CD4-positive, alpha-beta T cell treated with Interleukin-6 for 4 hours (primary cell): ENCODE measurements around the gene UBE2J2.

Source experiments
- DNase-seq: peaks from one replicate; pipeline ENCODE4 v3.0.0-alpha.2; 2020; ENCODE audit warnings: mixed read lengths

UBE2J2 gene

DNA sequence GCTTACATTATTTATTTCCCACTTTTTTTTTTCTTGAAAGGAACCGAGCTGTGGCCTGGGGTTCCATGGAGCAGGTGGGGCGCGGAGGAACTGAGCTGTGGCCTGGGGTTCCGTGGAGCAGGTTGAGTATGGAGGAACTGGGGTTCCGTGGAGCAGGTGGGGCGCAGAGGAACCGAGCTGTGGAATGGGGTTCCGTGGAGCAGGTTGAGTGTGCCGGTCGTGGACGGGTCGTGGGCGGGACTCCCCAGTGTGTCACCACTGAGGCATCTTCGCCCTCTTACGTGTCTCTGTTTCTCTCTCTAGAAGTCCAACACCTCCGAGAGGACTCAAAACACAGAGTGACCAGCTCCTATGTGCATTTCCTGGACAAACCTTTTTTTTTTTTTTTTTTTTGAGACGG lies 5.4 kb upstream of the UBE2J2 start:
- DNase-seq: no peak

DNA sequence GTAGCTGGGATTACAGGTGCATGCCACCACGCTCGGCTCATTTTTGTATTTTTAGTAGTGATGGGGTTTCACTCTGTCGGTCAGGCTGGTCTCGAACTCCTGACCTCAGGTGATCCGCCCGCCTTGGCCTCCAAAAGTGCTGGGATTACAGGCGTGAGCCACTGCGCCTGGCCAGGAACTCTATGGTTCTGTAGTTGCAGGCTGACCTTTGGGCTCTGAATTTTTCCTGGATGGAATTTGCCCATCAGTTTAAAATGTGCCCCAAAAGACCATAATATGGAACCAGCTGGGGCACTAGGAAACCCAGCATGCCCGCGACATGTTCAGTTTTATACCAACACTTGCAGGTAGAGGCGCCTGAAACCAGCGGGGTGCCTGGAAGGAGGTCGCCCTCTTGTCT lies 5.0 kb upstream of the UBE2J2 start:
- DNase-seq: no peak

DNA sequence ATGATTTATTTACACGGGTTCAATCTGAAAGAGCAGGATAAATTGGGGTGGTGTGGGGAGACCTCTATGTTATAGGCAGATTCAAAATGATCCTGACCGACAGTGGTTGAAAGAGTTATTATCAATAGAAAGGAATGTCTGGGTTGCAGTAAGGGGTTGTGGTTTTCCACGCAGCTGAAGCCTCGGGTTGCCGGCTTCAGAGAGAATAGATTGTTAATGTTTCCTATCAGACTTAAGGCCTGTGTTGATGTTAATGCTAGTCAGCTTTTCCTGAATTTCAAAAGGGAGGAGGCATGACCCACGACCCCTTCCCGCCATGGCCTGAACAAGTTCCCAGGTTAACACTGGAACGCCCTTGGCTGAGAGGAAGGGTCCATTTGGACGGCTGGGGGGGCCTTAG lies 2.2 kb upstream of the UBE2J2 start:
- no peak for DNase-seq

DNA sequence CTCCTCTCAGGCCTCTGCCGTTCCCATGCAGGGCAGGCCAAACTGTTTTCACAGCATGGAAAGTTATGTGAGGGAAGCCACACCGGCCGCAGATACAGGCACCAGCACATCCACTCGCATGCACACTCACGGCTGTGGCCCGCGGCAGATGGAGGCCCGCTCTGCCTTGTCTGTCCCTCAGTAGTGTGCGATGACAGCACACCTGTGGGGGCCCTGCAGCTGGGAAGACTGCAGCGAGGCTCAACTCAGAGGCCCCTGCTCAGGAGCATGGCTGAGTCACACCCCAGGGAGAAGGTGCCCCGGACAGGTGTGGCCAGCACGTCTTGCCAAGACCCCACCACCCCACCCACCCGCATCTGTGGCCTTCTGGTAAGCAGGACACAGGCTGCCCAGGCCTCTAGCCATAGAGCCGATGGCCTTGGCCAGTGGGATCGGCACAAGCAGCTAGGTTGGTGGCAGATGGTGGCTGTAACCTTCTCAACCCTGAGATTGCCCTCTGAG lies 1.3 kb upstream of the UBE2J2 start:
- DNase-seq: no peak

DNA sequence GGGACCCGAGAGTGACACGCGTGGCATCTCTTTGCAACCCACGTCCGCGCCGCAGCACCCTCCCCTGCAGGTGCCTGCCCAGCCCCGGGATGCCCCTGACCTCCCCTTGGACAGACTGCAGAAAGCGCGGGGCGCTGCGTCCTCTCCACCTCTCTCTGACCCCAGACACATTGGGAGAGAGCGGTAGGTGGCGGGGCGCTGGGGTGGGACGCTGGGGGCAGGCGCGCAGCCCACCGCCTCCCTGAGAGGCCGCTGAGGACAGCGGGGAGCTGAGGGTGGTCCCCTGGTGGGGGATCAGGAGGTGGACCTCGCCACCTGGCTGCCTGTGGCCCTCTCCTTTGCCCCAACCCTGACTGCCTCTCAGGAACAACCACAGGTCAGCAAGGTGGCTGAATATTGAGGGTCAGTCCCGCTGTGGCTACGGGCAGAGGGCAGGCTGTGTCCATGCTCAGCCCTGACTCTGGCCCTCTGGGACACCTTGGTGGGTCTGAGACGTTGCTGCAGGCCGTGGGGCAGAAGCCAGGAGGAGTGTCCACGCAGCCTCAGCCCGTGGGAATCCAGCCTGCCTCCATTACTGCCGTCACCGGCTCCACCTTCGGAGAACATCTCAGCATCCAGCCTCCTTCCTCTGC lies 761 bp upstream of the UBE2J2 start:
- no peak for DNase-seq

DNA sequence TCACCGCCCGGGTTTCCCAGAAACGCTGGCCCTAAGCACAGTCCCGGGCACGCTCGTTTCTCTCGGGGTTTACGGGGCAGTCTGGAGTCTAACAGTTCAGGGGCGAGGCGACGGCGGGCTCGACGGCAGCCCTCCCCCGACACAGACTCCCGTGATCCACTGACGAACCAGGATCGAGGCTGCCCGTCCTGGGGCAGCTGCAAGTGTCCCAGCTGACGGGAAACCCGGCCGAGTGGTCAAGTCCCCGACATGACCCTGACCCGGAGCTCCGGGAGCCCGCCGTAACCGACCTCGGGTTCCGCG lies 494 bp downstream of the UBE2J2 start:
- DNase-seq: no peak

DNA sequence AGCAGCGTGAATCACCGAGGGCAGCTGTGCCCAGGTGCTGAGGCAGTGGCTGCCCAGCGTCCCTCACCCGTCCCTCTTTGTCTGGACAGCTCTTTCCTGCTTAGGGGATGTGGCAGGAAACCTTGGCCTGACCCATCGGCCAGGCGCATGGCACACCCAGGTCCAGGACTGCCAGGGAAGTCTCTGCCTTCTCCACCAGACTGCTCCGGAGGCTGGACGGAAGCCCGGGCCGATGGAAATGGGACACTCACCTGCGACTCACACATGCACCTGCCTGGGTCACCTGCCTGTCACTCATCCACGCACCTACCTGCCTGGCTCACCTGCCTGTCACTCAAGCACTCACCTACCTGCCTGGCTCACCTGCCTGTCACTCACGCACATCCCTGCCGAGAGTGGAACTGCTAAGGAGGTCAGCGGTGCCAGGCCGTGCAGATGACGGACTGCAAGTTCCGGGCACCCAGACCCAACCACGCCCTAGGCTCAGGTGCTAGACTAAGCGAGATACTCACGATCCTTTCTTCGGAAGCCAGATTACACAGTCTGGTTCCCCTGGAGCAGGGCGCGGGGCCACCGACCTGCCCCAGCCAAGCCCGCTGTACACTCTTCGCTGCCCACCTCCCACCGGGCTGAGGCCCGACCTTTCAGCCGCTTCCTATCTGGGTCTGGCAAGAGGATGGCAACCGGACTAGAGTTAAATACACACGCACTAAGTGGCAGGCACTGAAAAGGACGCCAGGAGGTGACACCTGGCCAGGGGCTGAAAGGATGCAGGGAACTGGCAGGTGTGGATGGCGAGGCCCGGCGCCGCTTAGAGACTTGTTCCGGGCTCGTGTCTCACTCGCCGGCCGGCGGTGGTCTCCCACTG lies 1.1 kb downstream of the UBE2J2 start:
- no peak for DNase-seq

DNA sequence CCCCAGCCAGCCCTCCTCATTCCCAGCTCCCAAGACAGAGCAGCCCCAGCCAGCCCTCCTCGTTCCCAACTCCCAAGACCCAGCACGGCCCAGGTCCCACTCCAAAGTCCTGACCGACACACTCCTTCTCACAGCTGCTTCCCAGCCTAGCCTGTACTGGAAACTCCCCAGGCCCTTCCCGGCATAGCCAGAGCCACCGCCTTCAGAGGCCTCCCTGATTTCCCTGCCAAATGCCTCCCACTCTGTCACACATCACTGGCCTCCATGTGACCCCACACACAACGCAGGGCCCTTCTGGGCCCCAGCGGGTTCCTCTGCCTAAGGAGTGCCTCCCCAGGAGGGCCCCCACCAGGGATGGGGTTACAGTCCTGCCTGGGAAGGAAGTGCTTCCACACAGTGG lies 2.8 kb downstream of the UBE2J2 start:
- no peak for DNase-seq

DNA sequence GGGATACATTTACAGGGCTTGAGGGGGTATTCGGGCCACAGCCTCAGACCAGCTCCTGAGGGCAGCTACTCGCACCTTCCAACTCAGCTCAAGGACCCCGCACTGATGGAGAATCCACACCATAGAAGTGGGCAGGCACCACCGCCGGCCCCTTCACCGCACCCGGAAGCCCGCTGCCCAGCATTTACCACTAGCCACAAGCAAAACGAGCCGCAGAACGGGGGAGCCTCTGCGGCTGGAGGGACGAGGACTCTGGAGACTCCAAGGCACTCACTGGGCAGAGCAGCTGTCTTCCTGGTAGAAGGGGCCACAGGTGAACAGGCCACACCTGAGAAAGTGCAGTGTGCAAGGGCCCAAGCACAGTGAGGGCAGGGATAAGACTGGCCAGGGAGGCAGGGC lies 5.4 kb downstream of the UBE2J2 start:
- no peak for DNase-seq

DNA sequence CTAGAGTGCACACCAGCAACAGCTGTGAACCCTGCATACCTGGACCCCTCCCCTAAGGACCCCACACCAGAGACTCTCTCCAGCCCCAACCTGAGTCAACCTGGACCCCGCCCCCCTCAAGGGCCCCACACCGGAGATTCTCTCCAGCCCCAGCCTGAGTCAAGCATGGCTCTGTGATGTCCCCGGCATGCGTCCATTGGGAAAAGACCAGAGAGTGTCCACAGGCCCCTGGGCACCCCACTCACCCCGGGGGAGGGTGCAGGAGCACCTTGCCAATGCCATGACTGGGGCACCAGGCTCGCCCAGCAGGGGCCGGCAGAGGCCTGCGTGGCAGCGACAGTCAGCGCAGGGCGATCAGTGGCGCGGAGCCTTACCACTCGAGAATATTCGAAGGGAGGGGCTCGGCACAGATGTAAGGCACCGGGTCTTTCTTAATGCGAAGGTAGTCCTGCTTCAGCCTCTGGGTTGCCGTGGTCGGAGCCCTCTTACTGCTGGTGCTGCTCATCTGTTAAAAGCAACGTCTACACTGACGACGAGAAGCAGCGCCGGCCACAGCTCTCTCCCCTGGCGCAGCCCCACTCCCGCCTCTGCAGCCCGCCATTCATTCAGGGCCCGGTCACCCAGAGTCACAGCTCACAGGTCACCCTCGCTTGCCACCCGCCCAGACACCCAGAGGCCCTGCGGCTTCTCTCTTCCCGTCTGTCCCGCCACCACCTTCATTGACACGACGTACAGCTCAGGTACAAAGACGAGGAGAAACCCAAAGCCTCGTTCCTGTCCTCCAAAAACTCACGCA lies 6.0 kb downstream of the UBE2J2 start:
- DNase-seq: no peak

DNA sequence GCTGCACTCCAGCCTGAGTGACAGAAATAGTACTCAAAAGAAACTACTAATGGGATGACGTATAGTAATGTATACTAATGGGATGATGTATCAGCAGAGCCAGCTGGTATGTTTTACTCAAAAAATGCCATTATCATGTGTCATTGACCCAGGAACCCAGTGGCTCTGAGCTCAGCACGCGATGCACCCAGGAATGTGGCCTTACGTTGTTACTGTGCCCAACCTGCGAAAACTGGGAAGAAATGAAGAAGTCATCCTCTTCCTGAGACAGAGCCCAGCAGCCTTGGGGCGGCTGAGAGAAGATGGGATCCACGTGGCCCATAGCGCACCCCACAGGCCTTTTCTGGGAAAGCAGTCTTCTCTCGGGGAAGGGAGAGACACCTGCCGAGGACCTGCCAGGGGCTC lies 8.8 kb downstream of the UBE2J2 start:
- peak; percentile 27 for DNase-seq

DNA sequence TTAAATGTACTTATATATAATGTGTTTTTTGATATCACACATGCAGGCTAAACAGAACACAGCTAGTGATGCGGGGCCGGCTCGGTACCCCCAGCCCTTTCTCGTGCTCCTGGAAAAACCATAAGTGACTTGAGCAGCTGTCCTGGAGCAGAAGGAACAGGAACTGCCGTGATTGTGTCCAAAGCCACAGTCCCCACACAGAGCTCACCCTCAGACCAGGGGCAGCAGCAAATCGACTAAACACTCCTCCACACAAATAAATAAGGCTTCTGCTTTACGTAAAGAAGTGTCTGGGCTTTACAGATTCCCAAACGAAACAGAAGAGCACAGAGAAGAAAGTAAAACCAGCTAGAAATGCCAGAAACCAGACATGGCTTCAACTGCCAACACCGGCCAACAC lies 9.6 kb downstream of the UBE2J2 start:
- no peak for DNase-seq

DNA sequence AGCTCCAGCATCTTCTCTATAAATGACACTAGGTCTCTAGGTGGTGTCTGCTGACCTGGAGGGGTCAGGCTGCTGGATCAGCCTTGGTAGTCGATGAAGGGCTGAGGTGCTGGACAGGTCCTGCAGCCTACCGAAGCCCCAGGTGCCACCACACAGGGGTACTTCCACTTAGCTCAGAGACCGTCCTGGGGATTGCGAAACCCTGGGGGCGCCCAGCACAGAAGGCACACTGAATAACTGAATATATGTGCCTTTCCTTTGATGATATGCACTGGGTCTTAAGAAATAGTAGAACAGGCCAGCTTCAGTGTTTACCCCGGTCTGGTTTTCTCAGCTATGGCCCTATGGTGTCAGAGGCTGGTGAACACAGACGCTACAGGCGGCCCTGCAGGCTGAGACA lies 10.9 kb downstream of the UBE2J2 start:
- no peak for DNase-seq

DNA sequence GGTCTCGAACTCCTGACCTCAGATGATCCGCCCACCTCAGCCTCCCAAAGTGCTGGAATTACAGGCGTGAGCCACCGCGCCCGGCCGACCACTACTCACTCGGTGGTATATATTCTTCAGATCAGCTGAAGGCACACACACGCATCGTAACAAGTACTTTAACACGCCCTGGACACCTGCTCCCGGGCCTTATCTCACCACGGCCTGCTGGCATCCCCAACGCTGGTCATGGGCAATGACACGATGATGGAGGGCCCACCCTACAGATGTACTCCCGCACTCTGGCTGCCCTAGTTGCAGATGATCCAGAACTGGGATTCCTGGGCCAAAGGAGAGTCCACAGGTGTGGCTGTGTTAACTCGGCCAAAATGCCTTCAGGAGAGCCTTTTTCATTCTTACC lies 11.6 kb downstream of the UBE2J2 start:
- no peak for DNase-seq

DNA sequence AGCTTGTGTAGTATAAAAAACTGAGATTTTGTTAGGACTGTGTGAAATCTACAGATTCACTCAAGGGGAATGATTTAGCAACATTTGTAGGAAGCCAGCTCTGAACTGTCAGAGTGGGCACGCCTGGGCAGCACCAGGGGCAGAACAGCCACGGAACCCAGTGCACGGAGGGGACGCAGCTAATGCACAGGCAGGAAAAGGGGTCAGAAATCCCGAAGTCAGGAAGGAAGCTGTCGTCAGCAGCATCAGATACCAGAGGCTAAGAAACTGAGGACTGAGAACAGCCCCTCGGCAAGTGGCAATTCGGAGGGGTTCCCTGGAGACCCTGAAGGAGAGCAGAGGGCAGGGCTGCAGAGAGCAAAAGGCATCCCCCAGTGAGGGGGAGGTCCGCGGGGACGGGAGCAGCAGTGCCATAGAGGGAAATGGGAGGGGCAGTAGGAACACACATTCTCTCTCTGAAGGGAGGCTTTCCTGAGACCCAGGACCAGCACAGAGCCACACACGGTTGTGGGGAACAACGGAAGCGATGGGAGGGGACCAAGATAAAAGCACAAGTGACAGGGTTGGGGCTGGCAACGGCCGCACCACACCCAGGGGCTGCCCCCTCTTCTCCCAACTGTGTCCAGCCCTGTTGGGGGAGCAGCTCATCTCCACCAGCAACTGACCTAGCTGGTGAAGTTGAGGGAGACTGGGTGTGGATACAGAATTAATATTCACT lies 12.7 kb downstream of the UBE2J2 start:
- DNase-seq: no peak

DNA sequence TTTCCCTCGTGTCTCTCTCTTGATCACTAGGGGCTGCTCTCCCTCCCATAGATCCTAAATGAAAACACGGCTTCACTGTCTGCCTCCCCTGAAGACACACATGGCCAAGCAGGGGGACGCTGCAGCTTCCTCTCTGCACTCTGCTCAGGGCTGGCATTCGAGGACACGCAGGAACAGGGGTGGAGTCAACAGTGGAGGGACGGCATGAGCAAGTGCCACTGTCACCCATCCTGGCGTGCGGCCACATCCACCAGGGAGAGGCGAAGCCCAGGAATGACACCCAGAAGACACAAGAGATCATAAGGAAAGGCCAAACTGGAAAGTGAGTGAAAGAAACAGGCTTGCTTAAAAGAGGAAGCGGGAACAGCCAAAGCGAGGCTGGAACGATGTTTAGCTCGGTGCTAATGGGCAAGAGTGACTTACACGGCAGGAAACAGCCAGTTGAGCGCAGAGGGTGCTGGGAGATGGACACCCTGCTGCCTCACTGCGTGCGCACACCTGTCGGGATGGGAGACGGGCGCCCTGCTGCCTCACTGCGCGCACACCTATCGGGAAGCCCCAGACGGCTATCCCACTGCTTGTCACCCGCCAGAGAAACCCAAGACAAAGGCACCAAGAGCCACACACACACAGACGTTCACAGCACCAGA lies 13.6 kb downstream of the UBE2J2 start:
- no peak for DNase-seq

DNA sequence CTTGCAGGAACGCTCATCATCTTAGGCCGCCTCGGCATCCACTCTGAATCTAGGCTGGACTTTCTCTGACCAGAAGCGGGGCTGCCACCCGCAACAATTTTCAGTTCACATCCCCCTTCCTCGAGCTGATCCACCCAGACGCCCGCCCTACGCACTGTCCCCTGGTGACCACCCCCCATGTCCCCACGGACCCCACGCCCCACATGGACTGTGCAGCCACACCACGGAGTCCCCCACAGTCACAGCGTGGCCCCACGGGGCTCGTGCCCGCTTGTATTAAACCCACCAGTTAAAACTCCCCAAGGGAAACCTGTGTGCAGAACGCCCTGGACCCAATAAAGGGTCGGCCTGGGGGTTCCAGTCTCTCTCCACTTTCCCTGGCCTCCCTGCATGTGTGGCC lies 14.1 kb downstream of the UBE2J2 start:
- DNase-seq: no peak

DNA sequence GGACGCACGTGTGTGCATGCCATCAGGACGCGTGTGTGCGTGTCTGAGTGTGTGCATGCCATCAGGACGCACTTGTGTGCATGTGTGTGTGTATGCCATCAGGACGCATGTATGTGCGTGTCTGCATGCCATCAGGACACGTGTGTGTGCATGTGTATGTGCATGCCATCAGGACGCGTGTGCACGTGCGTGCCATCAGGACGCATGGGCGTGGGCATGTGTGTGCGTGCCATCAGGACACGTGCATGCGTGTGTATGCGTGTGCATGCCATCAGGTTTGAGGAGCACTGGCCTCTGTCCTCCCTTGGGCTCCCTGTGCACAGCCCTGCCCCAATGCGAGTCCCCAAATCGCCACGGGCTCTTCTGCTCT lies 14.6 kb downstream of the UBE2J2 start:
- no peak for DNase-seq

DNA sequence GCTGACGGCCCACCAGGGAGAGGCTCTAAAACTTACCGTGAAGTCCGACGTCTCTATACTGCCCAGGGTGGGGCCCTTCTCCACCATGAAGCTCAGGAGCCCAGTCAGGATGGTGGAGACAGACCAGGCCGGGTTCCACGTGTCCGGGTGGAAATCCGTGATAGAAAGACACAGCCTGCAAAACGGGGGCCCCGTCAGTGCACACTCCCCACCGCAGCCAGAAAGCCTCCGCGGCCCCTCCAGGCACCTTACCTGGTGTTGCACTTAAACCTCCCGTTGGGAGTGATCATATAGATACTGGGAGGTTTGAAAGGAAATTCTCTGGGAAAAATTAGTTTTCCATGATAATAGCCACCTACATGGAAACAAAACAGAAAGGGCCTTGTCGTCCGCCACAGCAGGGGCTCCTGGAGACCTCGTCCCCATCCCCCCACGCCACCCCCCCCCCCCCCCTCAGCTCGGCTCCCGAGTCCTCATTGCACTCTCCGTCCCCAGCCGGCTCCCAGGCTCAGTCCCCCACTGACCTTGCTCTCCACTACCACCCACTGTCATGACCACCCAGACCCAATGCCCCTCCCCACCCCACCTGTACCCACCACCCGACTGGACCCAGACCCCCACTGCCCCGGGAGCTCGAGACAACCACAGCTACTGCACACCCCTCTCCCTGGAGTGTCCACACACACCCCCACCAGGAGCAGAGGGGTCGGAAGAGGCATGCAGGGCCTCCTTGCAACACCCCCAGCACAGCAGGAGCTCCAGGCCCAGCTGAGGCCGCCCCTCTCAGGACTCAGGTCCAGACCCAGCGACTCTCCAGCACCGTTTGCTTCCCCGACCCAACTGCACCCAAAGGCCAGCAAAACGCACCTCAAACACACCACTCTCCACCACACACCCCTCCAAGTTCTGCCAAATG lies 16.4 kb downstream of the UBE2J2 start:
- no peak for DNase-seq

DNA sequence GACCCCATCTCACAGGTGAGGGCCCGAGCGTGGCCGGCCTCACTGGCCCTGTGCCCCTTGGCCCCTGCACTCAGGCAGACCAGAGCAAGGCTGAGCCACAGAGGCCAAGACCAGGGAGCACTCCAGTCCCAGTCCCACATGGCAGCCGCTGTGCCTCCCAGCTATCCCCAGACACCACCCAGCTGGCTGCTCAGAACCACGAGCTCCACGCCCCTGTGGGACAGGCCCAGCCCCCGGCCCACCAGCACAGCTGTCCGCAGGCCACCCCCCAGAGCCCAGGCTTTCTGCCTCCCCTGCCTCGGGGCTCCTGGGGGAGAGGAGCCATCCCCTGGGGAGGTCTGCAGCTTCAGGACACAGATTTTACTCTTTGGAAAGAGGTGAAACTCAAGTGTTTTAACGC lies 18.0 kb downstream of the UBE2J2 start:
- no peak for DNase-seq

DNA sequence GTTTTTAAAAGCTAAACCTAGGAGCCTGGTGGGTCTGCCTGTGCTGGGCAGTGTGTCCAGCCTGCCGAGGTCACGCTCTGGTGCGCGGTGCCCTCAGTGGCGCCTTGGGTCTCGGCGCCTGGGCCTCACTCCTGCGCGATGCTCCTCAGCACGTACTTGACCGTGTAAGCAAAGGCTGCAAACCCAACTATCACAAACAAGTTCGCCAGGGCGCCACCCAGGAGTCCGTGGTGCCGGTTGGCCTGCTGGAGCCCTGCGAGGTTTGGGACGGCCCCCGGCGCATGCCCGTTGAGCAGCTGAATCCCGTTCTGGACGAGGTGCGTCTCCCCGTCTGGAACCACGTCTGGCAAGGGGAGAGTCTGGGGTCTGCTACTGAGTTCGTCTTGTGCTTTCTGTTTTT lies 18.6 kb downstream of the UBE2J2 start:
- DNase-seq: no peak

DNA sequence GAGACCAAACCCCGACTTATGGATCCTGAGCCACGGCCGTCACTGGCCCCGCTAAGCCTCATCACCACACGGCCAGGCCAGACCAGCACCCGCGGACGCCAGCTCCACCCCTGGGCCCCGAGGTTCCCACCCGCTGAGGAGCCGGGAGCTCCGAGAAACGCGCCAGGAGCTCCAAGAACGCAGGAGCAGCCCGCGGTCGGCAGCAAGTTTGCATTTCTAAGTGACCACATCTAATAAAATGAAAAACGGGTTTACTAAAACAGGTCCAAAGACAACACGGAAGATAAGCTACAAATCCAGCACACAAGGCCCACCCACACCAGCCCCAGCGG lies 19.0 kb downstream of the UBE2J2 start:
- DNase-seq: no peak
